ENCODE results near the gene PACS2.
"Not testable (repeated sequence)": the region's sequence is repeated elsewhere in the genome, so short reads cannot be mapped to it uniquely, and the experiment has no call there.

The PACS2 gene

DNA sequence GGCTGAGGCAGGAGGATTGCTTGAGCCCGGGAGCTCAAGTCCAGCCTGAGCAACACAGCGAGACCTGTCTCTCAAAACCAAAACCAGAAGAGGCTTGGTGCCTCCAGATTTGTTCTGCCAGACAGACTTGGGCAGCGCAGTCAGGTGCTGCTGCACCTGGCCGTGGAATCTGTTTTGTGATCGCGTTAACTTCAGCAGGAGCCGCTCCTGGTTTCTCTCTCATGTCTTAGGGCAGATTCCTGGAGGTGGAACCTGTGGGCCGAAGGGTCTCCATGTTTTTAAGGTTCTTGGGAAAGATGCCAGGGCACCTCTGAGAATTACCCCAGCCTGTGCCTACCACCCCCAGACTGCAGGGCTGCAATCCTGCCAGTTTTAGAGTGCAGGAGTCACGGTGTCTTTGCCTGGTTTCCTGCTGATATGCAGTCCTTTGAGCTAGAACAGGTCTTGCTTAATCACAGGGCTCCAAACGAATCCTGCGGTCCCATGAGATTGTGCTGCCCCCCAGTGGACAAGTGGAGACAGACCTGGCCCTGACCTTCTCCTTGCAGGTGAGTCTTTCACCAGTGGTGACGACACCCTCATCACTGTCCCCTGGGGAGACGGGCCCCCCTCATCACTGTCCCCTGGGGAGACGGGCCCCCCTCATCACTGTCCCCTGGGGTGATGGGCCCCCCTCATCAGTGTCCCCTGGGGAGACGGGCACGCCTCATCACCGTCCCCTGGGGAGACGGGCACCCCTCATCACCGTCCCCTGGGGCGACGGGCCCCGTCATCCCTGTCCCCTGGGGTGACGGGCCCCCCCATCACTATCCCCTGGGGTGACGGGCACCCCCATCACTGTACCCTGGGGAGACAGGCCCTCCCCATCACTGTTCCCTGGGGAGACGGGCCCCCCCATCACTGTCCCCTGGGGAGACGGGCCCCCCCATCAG lies 37.6 kb downstream of the PACS2 start:
- DNase-seq: peak; percentile 96

DNA sequence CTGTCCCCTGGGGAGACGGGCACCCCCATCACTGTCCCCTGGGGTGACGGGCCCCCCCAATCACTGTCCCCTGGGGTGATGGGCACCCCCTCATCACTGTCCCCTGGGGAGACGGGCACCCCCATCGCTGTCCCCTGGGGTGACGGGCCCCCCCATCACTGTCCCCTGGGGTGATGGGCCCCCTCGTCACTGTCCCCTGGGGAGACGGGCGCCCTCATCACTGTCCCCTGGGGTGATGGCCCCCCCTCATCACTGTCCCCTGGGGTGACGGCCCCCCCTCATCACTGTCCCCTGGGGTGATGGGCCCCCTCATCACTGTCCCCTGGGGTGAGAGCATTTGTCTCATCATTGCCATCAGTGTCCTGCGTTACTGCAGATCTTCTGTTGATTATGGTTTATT lies 38.6 kb downstream of the PACS2 start:
- DNase-seq: no peak

DNA sequence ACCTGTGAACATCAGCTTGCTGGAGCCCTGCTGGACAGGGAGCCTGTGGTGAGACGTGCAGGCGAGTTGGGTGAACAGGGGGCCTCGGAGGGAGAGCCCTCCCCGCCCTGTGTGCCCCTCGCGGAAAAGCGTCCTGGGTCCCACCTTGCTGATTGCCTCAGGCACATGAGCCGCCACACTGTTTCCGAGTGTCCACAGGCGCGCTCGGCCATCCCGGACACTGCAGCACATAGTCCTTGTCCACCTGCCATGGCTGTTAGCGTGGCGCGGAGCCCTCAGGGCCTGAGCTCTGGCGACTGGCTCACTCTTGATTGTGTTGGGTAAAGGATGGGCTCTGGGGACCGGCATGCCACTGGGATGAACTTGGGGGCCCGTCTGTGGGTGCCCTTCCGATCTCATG lies 40.0 kb downstream of the PACS2 start:
- DNase-seq: no peak

GRCh38 chr14:105355049-105355575 lies 40.6 kb downstream of the PACS2 start:
- DNase-seq: no peak

DNA sequence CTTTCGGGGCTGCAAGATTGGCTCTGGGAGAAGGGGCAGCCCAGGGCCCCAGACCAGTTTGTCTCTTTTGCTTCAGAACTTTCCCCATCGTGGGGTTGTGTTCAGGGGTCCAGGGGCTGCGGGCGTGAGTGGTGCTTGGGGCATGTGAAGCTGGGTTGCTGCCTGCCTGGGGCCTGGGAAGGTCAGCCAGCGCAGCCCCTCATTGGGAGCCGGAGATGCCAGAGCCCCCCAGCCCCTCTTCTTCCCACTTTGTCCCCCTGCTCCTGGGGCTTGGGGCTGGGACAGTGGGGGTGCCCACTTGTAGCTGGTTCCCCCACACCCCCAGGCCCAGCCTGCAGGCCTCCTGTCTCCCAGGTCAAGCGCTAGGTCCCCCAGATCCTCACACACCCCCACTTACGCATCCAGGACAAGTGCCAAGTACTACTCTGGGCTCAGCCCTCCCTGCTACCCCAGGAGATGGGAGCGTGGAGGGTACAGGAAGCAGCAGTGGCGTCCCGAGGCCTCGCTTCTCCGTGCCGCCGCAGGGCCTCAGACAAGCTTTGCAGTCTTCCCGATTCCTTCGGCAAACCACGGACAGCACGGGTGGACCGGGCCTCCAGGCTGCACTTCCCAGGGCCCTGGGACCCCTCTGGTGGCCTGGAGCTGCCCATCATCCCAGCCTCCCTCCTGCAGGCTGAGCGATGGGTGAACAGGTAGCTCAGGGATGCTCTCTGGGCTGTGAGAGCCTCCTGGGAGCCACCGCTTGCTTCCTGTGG lies 41.5 kb downstream of the PACS2 start:
- DNase-seq: no peak

DNA sequence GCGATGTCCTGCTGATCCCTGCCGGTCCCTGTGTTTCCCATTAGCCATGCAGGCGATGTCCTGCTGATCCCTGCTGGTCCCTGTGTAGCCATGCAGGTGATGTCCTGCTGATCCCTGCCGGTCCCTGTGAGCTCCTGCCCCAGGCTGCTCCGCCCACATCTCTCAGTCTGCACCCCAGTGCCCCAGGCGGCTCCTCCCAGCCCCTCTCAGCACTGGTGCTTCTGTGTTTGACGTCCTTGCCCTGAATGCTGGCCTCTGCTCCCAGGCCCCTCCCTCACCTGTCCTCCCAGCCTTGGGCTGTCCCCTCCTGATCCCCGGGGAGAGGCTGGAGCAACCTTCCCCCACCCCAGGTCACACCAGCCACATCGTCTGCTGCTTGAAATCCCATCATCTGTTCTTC lies 42.4 kb downstream of the PACS2 start:
- DNase-seq: no peak

GRCh38 chr14:105357626-105358025 lies 43.1 kb downstream of the PACS2 start:
- no peak for DNase-seq

DNA sequence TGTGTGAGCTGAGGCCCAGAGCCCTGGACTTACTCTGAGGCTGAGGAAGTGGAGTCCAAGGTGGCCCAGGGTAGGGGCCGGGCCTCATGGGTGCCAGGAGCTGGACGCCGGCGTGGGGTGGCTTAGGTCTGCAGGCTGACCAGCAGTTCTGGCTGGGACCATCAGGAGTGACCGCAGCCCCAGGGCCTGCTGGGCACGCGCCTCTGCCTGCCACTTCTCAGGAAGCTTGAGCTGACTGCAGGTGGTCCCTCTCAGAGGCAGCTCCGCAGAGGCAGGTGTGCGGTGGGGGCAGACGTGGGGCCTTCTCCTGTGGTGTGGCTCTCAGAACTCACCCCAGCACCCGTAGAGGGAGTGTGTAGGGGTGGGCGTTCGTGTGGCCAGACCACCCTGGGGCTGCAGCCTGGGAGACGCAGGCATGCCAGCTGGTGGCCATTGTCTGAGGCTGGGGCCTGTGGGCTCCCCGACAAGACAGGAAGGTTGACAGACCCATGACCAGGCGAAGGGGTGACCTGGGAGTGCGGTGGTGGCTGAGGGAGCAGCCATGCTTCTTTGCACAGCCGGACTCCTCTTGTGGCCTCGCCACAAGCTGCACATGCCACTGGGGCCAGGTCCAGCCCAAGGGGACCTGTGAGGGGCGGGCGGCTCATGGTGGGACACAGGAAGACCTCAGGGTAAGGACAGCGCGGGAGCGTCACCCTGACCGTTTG lies 43.7 kb downstream of the PACS2 start:
- no peak for DNase-seq

GRCh38 chr14:105358943-105359342 lies 44.4 kb downstream of the PACS2 start:
- no peak for DNase-seq

DNA sequence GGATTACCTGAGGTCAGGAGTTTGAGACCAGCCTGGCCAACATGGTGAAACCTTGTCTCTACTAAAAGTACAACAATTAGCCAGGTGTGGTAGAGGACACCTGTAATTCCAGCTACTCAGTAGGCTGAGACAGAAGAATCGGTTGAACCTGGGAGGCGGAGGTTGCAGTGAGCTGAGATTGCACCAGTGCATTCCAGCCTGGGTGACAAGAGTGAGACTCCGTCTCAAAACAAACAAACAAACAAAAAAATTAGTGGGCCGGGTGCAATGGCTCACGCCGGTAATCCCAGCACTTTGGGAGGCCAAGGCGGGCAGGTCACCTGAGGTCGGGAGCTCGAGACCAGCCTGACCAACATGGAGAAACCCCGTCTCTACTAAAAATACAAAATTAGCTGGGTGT lies 46.9 kb downstream of the PACS2 start:
- DNase-seq: not testable (repeated sequence)

DNA sequence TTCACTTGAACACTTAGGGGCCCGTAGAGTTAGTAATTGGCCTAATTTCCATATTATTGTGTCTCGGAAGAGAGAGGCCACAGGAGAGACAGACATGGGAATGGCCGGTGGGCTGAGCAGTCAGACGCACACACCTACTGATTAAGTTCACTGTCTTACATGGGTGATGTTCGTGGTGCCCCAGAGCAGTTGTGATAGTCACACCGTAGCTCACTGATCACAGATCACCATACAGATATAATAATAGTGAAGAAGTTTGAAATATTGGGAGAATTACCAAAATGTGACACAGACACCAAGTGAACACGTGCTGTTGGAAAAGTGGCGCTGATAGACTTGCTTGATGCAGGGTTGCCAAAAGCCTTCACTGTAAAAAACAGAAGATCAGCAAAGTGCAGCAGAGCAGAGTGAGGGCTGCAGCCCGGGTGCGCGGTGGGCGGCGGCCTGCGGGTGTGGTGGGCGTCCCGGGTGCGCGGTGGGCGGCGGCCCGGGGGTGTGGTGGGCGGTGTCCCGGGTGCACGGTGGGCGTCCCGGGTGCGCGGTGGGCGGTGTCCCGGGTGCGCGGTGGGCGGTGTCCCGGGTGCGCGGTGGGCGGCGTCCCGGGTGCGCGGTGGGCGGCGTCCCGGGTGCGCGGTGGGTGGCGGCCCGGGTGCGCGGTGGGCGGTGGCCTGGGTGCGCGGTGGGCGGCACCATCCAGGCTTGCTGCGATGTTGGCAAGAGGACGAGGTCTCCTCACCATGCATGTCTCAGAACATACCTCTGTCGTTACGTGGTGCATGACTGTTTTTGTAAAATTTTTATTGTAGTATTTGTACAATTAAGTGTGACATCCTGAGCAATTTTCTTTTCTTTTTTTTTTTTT lies 49.5 kb downstream of the PACS2 start:
- no peak for DNase-seq

GRCh38 chr14:105365101-105365500 lies 50.6 kb downstream of the PACS2 start:
- no peak for DNase-seq

- DNase-seq: no peak
Observed at GRCh38 chr14:105365681-105366080, 51.1 kb downstream of the PACS2 start.

GRCh38 chr14:105366386-105367074 lies 52.0 kb downstream of the PACS2 start:
- DNase-seq: no peak

DNA sequence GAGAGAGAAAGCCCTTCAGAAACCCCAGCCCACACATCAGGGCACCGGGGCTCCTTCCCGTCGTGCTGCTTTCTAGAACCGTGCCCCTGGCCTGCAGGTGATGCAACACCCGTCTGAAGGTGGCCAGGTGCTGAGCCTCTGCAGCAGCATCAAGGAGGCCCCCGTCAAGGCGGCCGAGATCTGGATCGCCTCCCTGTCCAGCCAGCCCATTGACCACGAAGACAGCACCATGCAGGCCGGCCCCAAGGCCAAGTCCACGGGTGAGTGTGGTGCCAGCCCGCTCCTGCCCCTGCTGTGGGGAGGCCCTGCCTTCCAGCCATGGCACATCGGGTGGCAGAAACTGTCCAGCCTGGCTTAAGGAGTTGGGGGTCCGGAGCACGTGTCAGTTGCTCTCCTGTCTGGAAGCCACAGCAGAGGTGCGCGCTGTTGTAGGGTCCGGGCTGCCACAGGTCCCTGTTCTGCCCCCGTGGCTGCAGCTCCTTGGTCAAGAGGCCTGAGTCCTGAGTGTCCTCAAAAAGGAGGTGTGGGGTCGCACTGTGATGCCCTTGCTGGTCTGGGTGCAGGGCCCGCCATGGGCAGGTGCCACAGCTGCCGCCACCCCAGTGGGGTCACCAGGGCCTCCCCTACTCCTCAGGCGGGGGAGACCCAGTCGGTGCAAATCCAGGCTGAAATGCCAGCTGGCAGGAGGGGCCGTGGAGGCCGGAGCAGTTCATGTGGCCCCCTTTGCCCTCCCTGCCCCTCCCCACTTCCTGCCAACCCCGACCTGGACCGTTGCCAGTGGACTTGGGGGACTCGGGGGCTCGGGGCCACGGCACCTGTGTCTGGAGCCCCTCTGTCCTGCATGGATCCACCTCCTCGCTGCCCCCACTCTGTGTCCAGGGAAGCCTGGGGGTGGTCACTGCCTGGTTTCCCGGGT lies 52.8 kb downstream of the PACS2 start:
- DNase-seq: no peak

DNA sequence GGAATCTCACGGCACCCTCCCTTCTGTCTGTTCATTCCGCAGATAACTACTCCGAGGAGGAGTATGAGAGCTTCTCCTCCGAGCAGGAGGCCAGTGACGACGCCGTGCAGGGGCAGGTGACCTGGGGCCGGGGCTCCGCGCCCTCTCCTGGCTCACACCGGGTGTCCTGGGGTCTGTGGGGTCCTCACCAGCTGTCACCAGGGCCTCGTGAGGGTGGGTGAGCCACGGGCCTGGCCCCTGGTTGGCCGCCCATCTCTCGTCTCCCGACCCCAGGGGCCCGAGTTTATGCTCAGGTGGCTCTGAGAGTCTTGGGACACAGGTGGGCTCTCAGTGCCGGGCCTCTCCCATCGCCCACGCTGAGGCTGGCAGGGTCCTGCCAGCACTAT lies 53.5 kb downstream of the PACS2 start:
- DNase-seq: no peak

DNA sequence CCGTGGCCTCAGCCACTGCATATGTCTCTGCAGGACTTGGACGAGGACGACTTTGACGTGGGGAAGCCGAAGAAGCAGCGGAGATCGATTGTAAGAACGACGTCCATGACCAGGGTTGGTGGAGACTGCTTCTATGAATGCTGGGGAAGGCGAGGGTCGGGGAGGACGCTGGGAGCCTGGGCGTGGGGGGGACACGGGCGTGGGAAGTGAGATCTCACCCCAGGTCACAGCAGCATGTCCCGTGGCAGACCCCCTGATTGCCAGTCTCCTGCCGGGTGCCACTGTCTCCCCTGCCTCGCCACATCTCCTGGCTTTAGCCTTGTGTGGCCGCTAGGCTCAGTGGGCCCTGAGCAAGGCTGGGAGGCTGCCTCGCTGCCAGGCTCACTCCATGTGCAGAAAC lies 53.9 kb downstream of the PACS2 start:
- no peak for DNase-seq

DNA sequence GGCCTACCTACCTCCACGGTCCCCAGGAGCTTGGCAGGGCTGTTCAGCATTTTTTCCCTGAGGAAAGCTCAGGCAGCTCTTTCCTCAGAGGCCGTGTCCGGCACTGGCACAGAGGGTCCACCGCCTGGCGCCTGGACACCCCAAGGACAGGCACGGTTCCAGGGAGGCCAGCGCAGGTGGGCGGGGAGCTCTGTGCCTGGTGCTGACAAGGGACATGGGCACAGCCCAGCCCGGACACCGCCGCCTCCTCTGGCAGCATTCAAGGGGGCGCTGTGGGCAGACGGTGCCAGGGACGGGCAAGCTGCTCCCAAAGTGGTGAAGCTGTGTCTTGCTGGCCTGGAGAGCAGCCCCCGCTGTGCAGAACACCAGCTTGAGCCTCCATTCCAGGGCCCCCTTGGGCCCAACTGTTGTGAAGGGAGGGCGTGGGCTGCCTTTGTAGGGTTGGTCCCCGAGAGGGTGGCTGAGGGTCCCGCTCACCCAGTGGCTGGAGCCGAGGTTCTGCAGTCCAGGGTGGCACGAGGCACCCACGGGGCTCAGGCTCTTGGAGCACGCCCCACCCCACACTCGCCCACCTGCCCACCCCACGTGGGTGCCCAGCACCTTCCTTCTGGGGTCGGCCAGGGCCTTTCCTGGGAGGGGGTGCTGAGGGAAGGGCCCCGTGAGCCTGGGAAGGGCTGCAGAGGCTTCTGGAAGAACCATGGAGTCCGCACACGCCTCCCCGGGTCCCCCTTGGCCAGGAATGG lies 54.5 kb downstream of the PACS2 start:
- DNase-seq: no peak

DNA sequence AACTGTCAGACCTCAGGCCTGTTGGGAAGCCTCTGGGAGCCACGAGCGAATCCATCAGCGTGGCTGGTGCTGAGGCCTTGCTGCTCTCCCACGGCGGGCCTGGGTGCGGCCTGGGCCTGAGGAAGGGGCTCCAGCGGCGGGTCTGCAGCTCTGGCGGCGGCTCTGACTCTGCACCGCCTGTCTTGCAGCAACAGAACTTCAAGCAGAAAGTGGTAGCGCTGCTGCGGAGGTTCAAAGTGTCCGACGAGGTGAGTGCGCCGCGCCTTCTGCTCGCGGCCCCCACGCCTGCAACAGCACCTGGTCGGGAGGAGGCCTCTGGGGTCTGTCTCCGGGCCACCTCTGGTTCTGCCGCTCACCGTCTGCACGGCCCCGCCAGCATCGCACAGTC lies 55.1 kb downstream of the PACS2 start:
- no peak for DNase-seq

GRCh38 chr14:105374389-105374788 lies 59.8 kb downstream of the PACS2 start:
- no peak for DNase-seq

Data from DMS79 treated with DMSO at 0.1 percent for 48 hours (cell line).